ENCODE data around the gene CREB1. TPM values are rescaled to one million over a fixed set of nuclear protein-coding genes. Genes with fewer than 3 reads are reported as not detected.

The CREB1 gene
- total RNA-seq, 1 donor from 2014 or later: 27.3 TPM

DNA sequence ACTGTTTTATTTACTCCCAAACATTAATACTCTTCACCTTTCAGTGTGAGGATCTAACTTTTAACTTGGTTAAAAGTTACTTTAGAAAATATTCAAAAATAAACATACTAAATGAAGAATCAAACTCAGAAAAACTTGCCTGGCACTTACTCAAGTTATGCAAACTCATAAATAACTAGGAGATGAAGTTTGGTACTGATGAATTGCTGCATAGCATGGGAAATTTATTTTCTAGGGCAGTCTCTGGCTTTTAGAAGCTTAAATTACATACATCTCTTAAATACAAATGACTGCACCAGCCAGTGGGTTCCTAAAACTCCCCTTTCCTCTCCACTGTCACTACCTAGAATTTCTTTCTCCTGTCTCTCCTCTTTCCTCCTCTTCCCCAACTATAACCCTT lies 46.7 kb upstream of the CREB1 start:
- Histone ChIP-seq H3K4me1 (no peaks in the 10 kb centered on the region), H3K27ac (no peak overlapping the region), H3K9me3 (no peaks in the 10 kb centered on the region)

DNA sequence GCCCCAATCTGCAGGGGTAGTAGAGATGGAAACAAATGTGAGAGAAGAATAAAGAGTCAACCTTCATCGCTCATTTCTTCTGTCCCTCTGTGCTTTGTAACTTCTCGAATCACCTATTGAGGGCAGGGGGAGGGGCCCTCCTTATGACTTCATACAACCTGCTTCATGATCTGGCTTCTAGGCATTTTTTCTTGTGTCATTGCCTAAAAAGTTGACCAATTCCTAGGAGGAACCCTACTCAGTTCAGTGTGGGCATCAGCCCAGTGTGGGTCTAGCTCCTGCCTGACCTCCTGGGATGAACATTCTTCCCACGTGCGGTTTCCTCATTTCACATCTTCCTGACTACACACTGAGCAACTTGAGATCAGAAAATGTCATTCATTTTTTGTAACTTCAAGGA lies 46.3 kb upstream of the CREB1 start:
- Histone ChIP-seq H3K36me3 (no peaks in the 10 kb centered on the region), H3K4me1 (no peaks in the 10 kb centered on the region), H3K4me3 (no peak overlapping the region), H3K27ac (no peak overlapping the region), H3K9me3 (no peaks in the 10 kb centered on the region), H3K27me3 (no peaks in the 10 kb centered on the region)
- TF ChIP-seq CTCF (IDR thresholded peaks at IDR 0.05) (no peak), POLR2A (IDR thresholded peaks at IDR 0.05) (no peak), POLR2AphosphoS5 (IDR thresholded peaks at IDR 0.05; ENCODE audit: insufficient read depth in 1 of 2, low read depth in 1 of 2) (no peak)
- peak in 1 of 2 donors; percentile 40 for DNase-seq (ENCODE audit: extremely low spot score in 2 of 2)
- intact Hi-C loops (cut with DNase I): loop anchor here (10.0 kb wide), 1 partner anchor 789 kb away; no protein-coding TSS in a partner anchor

More for the DNA sequence above, 46.7 kb upstream of the CREB1 start:
- Histone ChIP-seq H3K36me3 (no peaks in the 10 kb centered on the region), H3K27me3 (no peaks in the 10 kb centered on the region), H3K4me3 (no peak overlapping the region)
- TF ChIP-seq POLR2AphosphoS5 (IDR thresholded peaks at IDR 0.05; ENCODE audit: insufficient read depth in 1 of 2, low read depth in 1 of 2): no peak
- no peak for DNase-seq (ENCODE audit: extremely low spot score in 2 of 2)
- intact Hi-C loops (cut with DNase I): loop anchor here (10.0 kb wide), 1 partner anchor 788 kb away; no protein-coding TSS in a partner anchor

GRCh38 chr2:207484444-207485391 lies 45.0 kb upstream of the CREB1 start:
- Histone ChIP-seq H3K4me1 (no peaks in the 10 kb centered on the region), H3K36me3 (no peaks in the 10 kb centered on the region), H3K27ac (no peak overlapping the region), H3K4me3 (no peak overlapping the region), H3K27me3 (no peaks in the 10 kb centered on the region), H3K9me3 (no peaks in the 10 kb centered on the region)
- peak in 1 of 2 donors; percentile 52 for DNase-seq (ENCODE audit: extremely low spot score in 2 of 2)
- TF ChIP-seq POLR2AphosphoS5 (IDR thresholded peaks at IDR 0.05; ENCODE audit: insufficient read depth in 1 of 2, low read depth in 1 of 2): no peak
- TF ChIP-seq POLR2A (IDR thresholded peaks at IDR 0.05): no peak
- TF ChIP-seq CTCF (IDR thresholded peaks at IDR 0.05): no peak
- intact Hi-C loops (cut with DNase I): loop anchor here (10.0 kb wide), 1 partner anchor 790 kb away; no protein-coding TSS in a partner anchor

DNA sequence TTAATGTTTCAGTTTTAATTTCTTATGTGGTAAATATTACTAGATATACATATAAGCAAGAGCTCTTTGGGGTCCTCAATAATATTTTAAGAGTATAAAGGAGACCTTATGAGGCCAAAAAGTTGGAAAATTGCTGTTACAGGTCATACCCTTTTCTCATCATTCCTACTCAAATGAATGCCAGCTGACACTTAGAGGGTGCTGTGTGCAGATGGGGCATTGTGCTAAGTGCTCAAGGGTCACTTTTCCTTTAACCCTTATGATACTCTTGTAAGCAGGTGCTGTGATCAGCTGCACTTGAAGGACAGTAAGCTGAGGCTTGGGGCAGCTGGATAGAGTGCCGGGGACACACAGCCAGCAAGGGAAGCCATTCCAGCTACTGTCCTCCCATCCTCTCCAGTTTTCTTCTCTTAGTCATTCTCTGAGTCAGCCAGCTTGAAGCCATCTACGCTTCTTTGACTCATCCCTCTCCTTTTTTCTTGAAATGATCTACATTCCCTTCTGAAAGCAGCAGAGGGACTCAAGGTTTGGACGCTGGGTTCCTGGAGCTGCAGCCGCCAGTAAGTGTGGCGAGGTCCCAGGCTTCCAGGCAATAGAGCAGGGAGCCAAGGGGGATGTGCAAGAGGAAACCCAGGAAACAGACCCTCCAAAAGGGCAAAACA lies 42.0 kb upstream of the CREB1 start:
- TF ChIP-seq CTCF (IDR thresholded peaks at IDR 0.05): no peak
- no peak for TF ChIP-seq POLR2AphosphoS5 (IDR thresholded peaks at IDR 0.05; ENCODE audit: insufficient read depth in 1 of 2, low read depth in 1 of 2)
- no peak for TF ChIP-seq POLR2A (IDR thresholded peaks at IDR 0.05)

GRCh38 chr2:207489251-207489650 lies 40.5 kb upstream of the CREB1 start:
- TF ChIP-seq CTCF (IDR thresholded peaks at IDR 0.05): no peak
- no peak for TF ChIP-seq POLR2A (IDR thresholded peaks at IDR 0.05)
- no peak for TF ChIP-seq POLR2AphosphoS5 (IDR thresholded peaks at IDR 0.05; ENCODE audit: insufficient read depth in 1 of 2, low read depth in 1 of 2)

More for the DNA sequence above, 42.0 kb upstream of the CREB1 start:
- Histone ChIP-seq H3K9me3 (no peaks in the 10 kb centered on the region), H3K27ac (no peak overlapping the region), H3K4me1 (no peaks in the 10 kb centered on the region), H3K27me3 (no peaks in the 10 kb centered on the region), H3K36me3 (no peaks in the 10 kb centered on the region), H3K4me3 (no peak overlapping the region)
- intact Hi-C loops (cut with DNase I): loop anchor here (10.0 kb wide), 1 partner anchor 793 kb away; no protein-coding TSS in a partner anchor
- peak in 1 of 2 donors; percentile 62 for DNase-seq (ENCODE audit: extremely low spot score in 2 of 2)

More at GRCh38 chr2:207489251-207489650, 40.5 kb upstream of the CREB1 start:
- Histone ChIP-seq H3K36me3 (no peaks in the 10 kb centered on the region), H3K4me3 (no peak overlapping the region), H3K4me1 (no peaks in the 10 kb centered on the region), H3K27ac (no peak overlapping the region), H3K27me3 (no peaks in the 10 kb centered on the region), H3K9me3 (no peaks in the 10 kb centered on the region)
- DNase-seq (ENCODE audit: extremely low spot score in 2 of 2): peak in 1 of 2 donors; percentile 29
- intact Hi-C loops (cut with DNase I): loop anchor here (10.0 kb wide), 1 partner anchor 794 kb away; no protein-coding TSS in a partner anchor

Measured in vagina (tissue), 2 donors.